ENCODE measurements around the gene PCDH15.

- TF ChIP-seq POLR2A (IDR thresholded peaks at IDR 0.05): no peak
- TF ChIP-seq, protein P1, sequence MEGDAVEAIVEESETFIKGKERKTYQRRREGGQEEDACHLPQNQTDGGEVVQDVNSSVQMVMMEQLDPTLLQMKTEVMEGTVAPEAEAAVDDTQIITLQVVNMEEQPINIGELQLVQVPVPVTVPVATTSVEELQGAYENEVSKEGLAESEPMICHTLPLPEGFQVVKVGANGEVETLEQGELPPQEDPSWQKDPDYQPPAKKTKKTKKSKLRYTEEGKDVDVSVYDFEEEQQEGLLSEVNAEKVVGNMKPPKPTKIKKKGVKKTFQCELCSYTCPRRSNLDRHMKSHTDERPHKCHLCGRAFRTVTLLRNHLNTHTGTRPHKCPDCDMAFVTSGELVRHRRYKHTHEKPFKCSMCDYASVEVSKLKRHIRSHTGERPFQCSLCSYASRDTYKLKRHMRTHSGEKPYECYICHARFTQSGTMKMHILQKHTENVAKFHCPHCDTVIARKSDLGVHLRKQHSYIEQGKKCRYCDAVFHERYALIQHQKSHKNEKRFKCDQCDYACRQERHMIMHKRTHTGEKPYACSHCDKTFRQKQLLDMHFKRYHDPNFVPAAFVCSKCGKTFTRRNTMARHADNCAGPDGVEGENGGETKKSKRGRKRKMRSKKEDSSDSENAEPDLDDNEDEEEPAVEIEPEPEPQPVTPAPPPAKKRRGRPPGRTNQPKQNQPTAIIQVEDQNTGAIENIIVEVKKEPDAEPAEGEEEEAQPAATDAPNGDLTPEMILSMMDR (IDR thresholded peaks at IDR 0.05): no peak
- no peak for TF ChIP-seq EP300 (IDR thresholded peaks at IDR 0.05)
These were observed 534.6 kb downstream of the PCDH15 start for GRCh38 chr10:54266395-54266794.
